Endothelial cell of umbilical vein (primary cell): ENCODE measurements around the gene RNF168. TPM values are rescaled to one million over a fixed set of nuclear protein-coding genes. Genes with fewer than 3 reads are reported as not detected.

ENCODE experiments used
- BruUV-seq: library from RNA; stranded (reverse); fragments of 400-500 nt; replicated peaks from 2 replicates; lab custom pipeline; 2021; lab: Mats Ljungman, UMichigan
- CTCF ChIA-PET: fragments of 300-600, 350-600 bp; sonication (Branson Sonifier 250); formaldehyde crosslinking; loops from one replicate; lab custom pipeline; 2021; ENCODE audit warnings: antibody characterized with exemption, inconsistent platforms; lab: Charles Lee
- POLR2A ChIA-PET: fragments of 300-600, 350-600 bp; sonication (Branson Sonifier 250); formaldehyde crosslinking; loops from one replicate; lab custom pipeline; 2021; ENCODE audit warnings: antibody characterized with exemption, inconsistent platforms; lab: Charles Lee
- DNase-seq: peaks from one replicate; pipeline ENCODE4 v3.0.0-alpha.2; 2011; ENCODE audit warnings: low read depth, low spot score
- FAIRE-seq: peaks from 2 replicates; lab custom pipeline; 2011; peaks lifted over from hg19 to GRCh38; lab: Jason Lieb, UNC
- H2AFZ ChIP-seq: 2 replicates; pipeline ENCODE4 v1.6.0; 2012; ENCODE audit warnings: low read depth, low read length, control low read depth, inconsistent platforms
- H3K27ac ChIP-seq: 2 replicates; pipeline ENCODE4 v1.5.1; 2011; ENCODE audit warnings: low read depth, mild to moderate bottlenecking, control low read depth, low read length, moderate library complexity; ENCODE audit not compliant: insufficient read depth
- H3K27me3 ChIP-seq, 2 experiments: 2 replicates each; pipeline versions ENCODE4 v1.6.0 to v1.6.1; 2011; ENCODE audit warnings: low read length in 2 of 2, mixed read lengths in 1 of 2; ENCODE audit not compliant: control insufficient read depth in 2 of 2, insufficient read depth in 2 of 2
- H3K36me3 ChIP-seq, 2 experiments: 2 replicates in 1 of 2; 3 replicates in 1 of 2; pipeline ENCODE4 v1.5.1; 2011; ENCODE audit warnings: low read length in 2 of 2, mild to moderate bottlenecking in 1 of 2, moderate library complexity in 1 of 2; ENCODE audit not compliant: control insufficient read depth in 2 of 2, insufficient read depth in 2 of 2; ENCODE audit errors: extremely low read depth in 1 of 2
- H3K4me1 ChIP-seq: 3 replicates; pipeline ENCODE4 v1.5.1; 2011; ENCODE audit warnings: mild to moderate bottlenecking, low read length; ENCODE audit not compliant: control insufficient read depth, insufficient read depth; ENCODE audit errors: extremely low read depth
- H3K4me2 ChIP-seq: 2 replicates; pipeline ENCODE4 v1.6.1; 2011; ENCODE audit warnings: low read length, control low read depth, mixed read lengths; ENCODE audit not compliant: insufficient read depth
- H3K4me3 ChIP-seq, 3 experiments: fragments of 200-600 bp in 1 of 3; sonication (generic), shearing (Covaris generic) in 1 of 3; replicated peaks in 1 of 3; 2 replicates each; pipeline ENCODE4 v1.5.1; 2011 to 2016; ENCODE audit warnings: control low read depth in 3 of 3, low read length in 3 of 3, mild to moderate bottlenecking in 2 of 3, inconsistent platforms in 1 of 3, low read depth in 1 of 3, moderate library complexity in 1 of 3; ENCODE audit not compliant: insufficient read depth in 1 of 3
- H3K79me2 ChIP-seq: 2 replicates; pipeline ENCODE4 v1.6.0; 2012; ENCODE audit warnings: low read length, inconsistent platforms; ENCODE audit not compliant: control insufficient read depth, insufficient read depth
- H3K9ac ChIP-seq: replicated peaks from 2 replicates; pipeline ENCODE3; 2011; ENCODE audit warnings: low read length, control low read depth; ENCODE audit not compliant: insufficient read depth; ENCODE audit errors: extremely low read depth
- H3K9me1 ChIP-seq: replicated peaks from 3 replicates; pipeline ENCODE4 v1.6.0; 2011; ENCODE audit warnings: mild to moderate bottlenecking, low read length; ENCODE audit not compliant: control insufficient read depth, insufficient read depth; ENCODE audit errors: extremely low read depth
- H3K9me3 ChIP-seq: replicated peaks from 2 replicates; pipeline ENCODE4 v1.5.1; 2012; ENCODE audit warnings: low read length, inconsistent platforms; ENCODE audit not compliant: control insufficient read depth, insufficient read depth
- H4K20me1 ChIP-seq: replicated peaks from 2 replicates; pipeline ENCODE3; 2011; ENCODE audit warnings: mild to moderate bottlenecking, low read length; ENCODE audit not compliant: control insufficient read depth, insufficient read depth; ENCODE audit errors: extremely low read depth
- CTCF ChIP-seq, 2 donors: IDR thresholded peaks; 1 replicate in 1 of 2; 2 replicates in 1 of 2; pipeline ENCODE4 v1.5.1; 2011; ENCODE audit warnings: low read length in 2 of 2, mild to moderate bottlenecking in 2 of 2, moderate library complexity in 2 of 2, control low read depth in 1 of 2, inconsistent platforms in 1 of 2, low read depth in 1 of 2; ENCODE audit not compliant: insufficient read depth in 1 of 2; ENCODE audit errors: extremely low read depth in 1 of 2
- EZH2 ChIP-seq: IDR thresholded peaks from 2 replicates; pipeline ENCODE4 v1.6.1; 2012; ENCODE audit warnings: borderline replicate concordance, low read depth, mild to moderate bottlenecking, moderate library complexity, low read length, inconsistent platforms; ENCODE audit not compliant: severe bottlenecking
- FOS ChIP-seq: IDR thresholded peaks from 2 replicates; pipeline ENCODE4 v1.6.1; 2011; ENCODE audit warnings: mild to moderate bottlenecking, low read length, moderate library complexity, borderline replicate concordance; ENCODE audit not compliant: insufficient read depth
- GATA2 ChIP-seq: IDR thresholded peaks from 2 replicates; pipeline ENCODE4 v1.7.0; 2011; ENCODE audit warnings: low read depth, mild to moderate bottlenecking, moderate library complexity, mixed read lengths, low read length; ENCODE audit not compliant: insufficient read length, insufficient read depth
- JUN ChIP-seq: IDR thresholded peaks from 2 replicates; pipeline ENCODE4 v1.6.1; 2011; ENCODE audit warnings: borderline replicate concordance, low read depth; ENCODE audit not compliant: insufficient read length, insufficient read depth
- MYC ChIP-seq: IDR thresholded peaks from one replicate; pipeline ENCODE4 v1.6.1; 2011; ENCODE audit warnings: mild to moderate bottlenecking, low read depth, low read length
- POLR2A ChIP-seq: IDR thresholded peaks from 2 replicates; pipeline ENCODE4 v1.6.1; 2012; ENCODE audit warnings: low read depth, mild to moderate bottlenecking, control low read depth, low read length
- POLR2AphosphoS5 ChIP-seq: IDR thresholded peaks from 2 replicates; pipeline ENCODE4 v1.6.1; 2012; ENCODE audit warnings: low read depth, mild to moderate bottlenecking, control low read depth, low read length, moderate library complexity; ENCODE audit not compliant: insufficient read depth
- dilution Hi-C: fragments of 300-500 bp; cut with MboI; formaldehyde crosslinking; loops from one replicate; pipeline ENCODE4 v1.15.0; 2019; ENCODE audit warnings: low sequenced_read_pairs; ENCODE audit not compliant: extremely low pct_ligation_motif_present
- intact Hi-C: fragments of 100-400 bp; cut with micrococcal nuclease; formaldehyde crosslinking; loops from one replicate; pipeline ENCODE4 v1.10.0; 2022
- polyA plus RNA-seq, 4 experiments: library from polyadenylated mRNA; depleted of rRNA in 3 of 4; stranded (reverse) in 3 of 4; unstranded in 1 of 4; fragments of >200 nt; gene quantifications; 2 replicates each; pipeline versions ENCODE4 v1.2.1 to v1.2.3, GENCODE V29; 2011 to 2012; ENCODE audit warnings: missing spikeins in 1 of 4
- total RNA-seq: library from RNA; stranded (reverse); gene quantifications from 2 replicates; pipeline ENCODE4 v1.2.3, GENCODE V29; 2021
- TF ChIP-seq, protein P1 (sequence below): IDR thresholded peaks from 2 replicates; pipeline ENCODE4 v1.6.1; 2011; ENCODE audit not compliant: insufficient read depth, insufficient read length

Gene RNF168
- total and polyA plus RNA-seq, 2 donors (not counting 3 experiments of a cell fraction or from before 2014, with no cell fraction given), result 4.0 to 32.9 TPM

- dilution Hi-C loops (no loop called here), intact Hi-C loops (loop anchor here (10.0 kb wide), 1 partner anchor 630 kb away; no protein-coding TSS in a partner anchor)
- Histone ChIP-seq H3K4me3 (no peak overlapping the region), H4K20me1 (no peaks in the 10 kb centered on the region), H3K9me3 (no peaks in the 10 kb centered on the region), H3K4me1 (peaks cover 4% of the 10 kb centered on the region), H3K79me2 (no peaks in the 10 kb centered on the region), H3K36me3 (no peaks in the 10 kb centered on the region), H3K4me2 (no peak overlapping the region), H3K27ac (no peak overlapping the region), H3K9ac (no peak overlapping the region), H2AFZ (no peak overlapping the region), H3K9me1 (no peaks in the 10 kb centered on the region), H3K27me3 (no peaks in the 10 kb centered on the region)
- DNase-seq (no peak), FAIRE-seq (no peak)
- TF ChIP-seq MYC (no peak), POLR2A (no peak), GATA2 (no peak), POLR2AphosphoS5 (no peak), FOS (no peak), JUN (no peak), CTCF (IDR thresholded peaks at IDR 0.05; ENCODE audit: extremely low read depth in 1 of 2, insufficient read depth in 1 of 2, low read depth in 1 of 2, low read length in 2 of 2) (no peak), EZH2 (no peak)
- TF ChIP-seq, protein P1, sequence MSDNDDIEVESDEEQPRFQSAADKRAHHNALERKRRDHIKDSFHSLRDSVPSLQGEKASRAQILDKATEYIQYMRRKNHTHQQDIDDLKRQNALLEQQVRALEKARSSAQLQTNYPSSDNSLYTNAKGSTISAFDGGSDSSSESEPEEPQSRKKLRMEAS, result no peak
- ChIA-PET CTCF (interaction anchor here (0.7 to 5.7 kb wide), 9 partner anchors 8 to 444 kb away, joined by 3 to 75 read pairs (median 4); no protein-coding TSS in a partner anchor), POLR2A (no interaction called here)
- no TSS peak for BruUV-seq
Measured at GRCh38 chr3:196525141-196525540, 21.6 kb upstream of the RNF168 start.
